Smooth muscle cell of the brain vasculature (primary cell): ENCODE results near the gene GPATCH1.
A peak's percentile ranks its signal among the peaks of the same experiment; 100 is the strongest.
"Not testable (repeated sequence)": the region's sequence is repeated elsewhere in the genome, so short reads cannot be mapped to it uniquely, and the experiment has no call there.

Source experiments
- DNase-seq: peaks from one replicate; pipeline ENCODE4 v3.0.0-alpha.2; 2012; ENCODE audit warnings: low read depth, low spot score

The GPATCH1 gene

DNA sequence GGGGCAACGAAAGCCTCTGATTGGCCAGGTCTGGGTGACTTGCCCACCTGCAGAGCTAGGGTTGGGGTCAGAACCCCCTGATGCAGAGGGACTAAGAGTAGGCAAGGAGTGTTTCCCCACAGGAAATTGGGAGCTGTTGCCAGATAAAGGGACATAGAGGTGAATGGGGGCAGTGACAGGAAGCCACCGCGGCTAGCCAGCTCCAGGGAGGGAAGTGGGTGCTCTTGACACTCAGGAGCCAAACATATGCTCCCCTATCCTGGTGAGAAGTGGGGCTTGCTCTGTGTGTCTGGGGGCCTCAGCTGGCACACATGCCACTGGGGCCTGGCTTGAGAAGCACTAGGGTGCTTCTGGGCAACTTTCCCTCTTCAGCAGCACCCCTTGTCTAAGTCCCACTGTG is 76.9 kb downstream of the GPATCH1 start:
- DNase-seq: no peak

DNA sequence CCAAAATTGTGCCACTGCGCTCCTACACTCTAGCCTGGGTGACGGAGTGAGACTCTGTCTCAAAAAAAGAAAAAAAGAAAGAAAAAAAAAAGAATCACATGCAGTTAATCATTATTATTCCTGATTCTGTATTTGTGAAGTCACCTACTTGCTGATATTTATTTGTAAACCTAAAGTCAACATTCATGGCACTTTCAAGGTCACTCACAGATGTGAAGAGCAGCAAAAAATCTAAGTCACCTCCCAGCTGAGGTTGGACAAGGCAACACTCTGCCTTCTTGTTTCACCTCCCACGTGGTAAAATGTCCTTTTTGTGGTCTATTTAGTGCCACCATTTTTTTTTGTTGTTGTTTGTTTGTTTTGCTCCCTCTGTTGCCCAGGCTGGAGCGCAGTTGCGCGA is 77.4 kb downstream of the GPATCH1 start:
- DNase-seq: no peak

DNA sequence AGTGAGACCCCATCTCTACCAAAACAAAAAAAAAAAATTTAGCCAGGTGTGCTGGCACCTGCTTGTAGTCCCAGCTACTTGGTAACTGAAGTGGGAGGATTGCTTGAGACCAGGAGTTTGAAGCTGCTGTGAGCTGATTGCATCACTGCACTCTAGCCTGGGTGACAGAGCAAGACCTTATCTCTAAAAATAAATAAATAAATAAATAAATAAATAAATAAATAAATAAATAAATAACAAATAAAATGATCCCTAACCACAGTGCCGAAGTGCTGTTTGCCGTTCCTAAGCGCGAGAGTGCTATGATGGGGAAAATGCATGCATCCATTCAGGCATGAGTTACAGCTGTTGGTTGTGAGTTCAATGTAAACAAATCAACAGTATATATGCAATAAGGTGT is 78.2 kb downstream of the GPATCH1 start:
- no peak for DNase-seq

DNA sequence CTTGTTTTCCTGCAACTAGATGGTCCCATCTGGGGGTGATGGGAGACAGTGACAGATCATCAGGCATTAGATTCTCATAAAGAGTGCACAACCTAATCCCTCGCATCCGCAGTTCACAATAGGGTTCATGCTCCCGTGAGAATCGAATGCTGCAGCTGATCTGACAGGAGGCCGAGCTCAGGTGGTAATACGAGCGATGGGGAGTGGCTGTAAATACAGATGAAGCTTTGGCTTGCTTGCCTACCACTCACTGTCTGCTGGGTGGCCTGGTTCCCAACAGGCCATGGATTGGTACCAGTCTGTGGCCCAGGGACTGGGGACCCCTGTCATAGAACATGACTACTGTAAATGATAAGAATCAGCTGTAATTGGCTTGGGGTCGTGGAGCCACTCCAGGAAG is 78.9 kb downstream of the GPATCH1 start:
- DNase-seq: no peak

DNA sequence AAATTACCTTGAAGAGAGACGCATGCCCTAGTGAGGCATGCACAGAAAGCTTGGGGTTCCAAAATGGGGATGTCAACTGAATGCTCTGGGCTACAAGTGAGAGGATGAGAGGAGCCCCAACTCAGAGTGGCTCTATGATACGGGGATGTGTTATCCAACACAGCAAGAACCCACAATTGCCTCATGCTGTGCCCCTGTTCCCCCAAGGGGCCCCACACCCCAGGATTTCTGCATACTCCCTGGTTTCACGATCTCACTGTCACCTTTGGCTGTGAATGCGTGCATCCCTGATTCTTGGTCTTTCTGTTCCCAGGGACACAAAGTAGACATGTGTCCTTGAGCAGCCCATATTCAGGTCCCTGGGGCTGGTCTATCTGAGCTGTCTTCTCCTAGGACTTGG is 80.2 kb downstream of the GPATCH1 start:
- DNase-seq: no peak

DNA sequence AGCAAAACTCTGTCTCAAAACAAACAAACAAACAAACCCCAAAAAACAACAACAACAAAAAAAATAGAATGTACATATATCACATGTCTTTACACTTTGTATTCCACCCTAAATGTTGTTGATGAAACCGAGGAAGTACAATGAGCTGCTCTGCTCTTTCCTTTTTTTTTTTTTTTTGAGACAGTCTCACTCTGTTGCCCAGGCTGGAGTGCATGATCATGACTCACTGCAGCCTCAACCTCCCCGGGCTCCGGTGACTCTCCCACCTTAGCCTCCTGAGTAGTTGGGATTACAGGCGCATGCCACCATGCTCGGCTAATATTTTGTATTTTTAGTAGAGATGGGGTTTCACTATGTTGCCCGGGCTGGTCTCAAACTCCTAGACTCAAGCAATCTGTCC is 82.5 kb downstream of the GPATCH1 start:
- no peak for DNase-seq

DNA sequence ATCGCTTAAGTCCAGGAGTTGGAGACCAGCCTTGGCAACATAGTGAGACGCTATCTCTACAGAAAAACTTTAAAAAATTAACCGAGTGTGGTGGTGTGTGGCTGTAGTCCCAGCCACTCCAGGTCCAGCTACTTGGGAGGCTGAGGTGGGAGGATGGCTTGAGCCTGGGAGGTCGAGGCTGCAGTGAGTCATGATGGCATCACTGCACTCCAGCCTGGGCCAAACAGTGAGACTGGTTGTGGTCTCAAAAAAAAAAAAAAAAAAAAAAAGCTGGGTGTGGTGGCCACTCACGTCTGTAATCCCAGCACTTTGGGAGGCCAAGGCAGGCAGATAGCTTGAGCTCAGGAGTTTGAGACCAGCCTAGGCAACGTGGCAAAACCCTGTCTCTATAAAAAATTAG is 85.1 kb downstream of the GPATCH1 start:
- not testable (repeated sequence) for DNase-seq

DNA sequence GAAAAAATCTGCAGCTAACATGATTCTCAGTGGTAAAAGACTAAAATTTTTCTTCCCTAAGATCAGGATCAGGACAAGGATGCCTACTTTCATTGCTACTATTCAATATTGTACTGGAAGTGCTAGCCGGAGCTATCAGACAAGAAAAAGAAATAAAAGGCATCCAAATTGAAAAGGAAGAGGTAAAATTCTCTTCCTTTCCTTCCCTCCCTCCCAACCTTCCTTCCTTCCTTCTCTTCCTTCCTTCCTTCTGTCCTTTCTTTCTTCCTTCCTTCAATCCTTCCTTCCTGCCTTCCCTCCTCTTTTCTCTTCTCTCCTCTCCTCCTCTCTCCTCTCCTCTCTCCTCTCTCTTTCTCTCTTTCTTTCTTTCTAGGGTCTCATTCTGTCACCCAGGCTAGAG is 86.5 kb downstream of the GPATCH1 start:
- no peak for DNase-seq

DNA sequence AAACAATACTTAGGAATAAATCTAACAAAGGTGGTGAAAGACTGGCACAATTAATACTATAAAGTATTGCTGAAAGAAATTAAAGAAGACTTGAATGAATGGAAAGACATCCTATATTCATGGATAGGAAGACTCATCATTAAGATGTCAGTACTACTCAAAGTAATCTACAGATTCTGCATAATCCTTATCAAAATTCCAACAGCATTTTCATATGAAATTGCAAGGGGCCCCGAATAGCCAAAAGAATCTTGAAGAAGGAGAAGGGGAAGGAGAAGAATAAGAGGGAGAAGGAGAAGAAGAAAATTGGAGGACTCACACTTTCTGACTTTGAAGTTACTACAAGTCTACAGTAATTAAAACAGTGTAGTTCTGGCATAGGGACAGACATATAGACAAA is 87.5 kb downstream of the GPATCH1 start:
- DNase-seq: no peak

DNA sequence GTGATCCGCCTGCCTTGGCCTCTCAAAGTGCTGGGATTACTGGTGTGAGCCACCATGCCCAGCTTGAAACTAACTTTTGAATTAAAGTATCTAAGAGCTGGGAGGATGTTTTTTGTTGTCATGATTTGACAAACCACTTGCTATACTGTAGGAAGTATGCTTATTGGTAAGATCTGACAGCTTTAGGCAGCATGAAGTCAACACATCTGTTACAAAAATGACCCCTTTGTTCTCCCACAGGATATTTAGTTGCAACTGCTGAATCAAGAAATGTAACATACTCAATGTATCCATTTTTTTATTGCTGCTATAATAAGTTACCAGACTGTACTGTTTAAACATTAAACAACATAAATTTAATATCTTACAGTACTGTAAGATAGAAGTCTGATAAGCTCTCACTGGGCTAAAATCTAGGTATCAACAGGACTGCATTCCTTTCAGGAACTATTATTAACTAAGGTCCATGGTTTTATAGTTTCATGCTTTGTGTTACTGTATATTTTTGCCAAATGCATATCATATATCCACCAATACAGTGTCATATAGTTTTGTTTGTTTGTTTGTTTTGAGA is 90.3 kb downstream of the GPATCH1 start:
- no peak for DNase-seq

DNA sequence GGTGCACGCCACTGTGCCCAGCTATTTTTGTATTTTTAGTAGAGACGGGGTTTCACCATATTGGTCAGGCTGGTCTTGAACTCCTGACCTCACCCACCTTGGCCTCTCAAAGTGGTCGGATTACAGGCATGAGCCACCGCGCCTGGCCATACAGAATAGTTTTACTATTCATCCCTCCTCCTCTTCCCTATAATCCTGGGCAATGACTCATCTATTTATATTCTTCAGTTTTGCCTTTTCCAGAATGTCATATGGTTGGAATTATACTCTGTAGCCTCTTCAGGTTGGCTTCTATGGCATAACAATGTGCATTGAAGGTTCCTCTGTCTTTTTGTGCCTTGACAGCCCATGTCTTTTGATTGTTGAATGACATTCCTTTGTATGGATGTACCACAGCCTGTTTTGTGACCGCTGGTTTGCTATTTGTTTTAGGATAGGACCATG is 91.0 kb downstream of the GPATCH1 start:
- no peak for DNase-seq

DNA sequence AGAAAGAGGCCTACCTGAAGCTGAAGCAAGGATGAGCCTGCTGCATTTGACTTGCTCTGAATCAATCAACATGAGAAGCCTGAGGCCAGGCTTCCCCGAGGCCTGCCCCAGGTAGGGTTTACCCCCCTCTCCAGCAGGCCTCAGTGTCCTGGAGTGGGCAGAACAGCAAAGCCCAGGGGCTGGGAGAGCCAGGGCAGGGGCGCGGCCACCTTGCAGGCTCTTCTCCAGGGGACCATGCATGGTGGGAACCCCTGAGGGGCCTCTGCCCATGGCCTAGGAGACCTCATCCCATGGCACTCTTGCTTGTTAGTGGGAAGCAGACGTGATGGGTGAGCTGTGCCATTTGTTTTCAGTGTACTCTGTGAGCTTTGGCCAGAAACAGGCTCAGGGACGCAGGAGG is 93.2 kb downstream of the GPATCH1 start:
- DNase-seq: no peak

DNA sequence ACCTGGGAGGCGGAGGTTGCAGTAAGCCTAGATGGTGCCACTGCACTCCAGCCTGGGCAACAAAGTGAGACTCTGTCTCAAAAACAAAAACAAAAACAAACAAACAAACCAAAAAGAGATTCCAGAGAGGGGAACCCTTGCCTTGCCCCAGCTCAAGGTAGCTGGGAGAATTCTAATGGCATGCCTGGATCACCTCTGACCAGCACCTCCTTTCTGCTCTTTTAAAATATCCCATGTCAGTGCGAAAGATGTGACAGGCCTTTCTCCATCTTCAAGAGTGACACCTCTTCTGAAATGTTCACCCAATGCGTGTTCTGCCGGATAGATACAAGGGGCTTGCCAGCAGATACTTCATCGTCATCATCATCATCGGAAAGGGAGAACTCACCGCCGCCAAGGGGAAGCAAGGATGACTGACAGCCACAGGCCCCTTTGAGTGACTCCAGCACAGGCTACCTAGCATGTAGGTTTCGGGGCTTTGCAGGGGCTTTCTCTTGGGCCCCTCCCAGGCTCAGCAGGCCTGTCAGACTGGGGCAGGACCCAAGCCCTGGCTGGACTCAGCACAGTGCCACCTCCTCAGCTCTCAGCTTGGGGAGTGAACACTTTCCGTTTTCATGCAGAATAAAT is 94.3 kb downstream of the GPATCH1 start:
- DNase-seq: no peak

DNA sequence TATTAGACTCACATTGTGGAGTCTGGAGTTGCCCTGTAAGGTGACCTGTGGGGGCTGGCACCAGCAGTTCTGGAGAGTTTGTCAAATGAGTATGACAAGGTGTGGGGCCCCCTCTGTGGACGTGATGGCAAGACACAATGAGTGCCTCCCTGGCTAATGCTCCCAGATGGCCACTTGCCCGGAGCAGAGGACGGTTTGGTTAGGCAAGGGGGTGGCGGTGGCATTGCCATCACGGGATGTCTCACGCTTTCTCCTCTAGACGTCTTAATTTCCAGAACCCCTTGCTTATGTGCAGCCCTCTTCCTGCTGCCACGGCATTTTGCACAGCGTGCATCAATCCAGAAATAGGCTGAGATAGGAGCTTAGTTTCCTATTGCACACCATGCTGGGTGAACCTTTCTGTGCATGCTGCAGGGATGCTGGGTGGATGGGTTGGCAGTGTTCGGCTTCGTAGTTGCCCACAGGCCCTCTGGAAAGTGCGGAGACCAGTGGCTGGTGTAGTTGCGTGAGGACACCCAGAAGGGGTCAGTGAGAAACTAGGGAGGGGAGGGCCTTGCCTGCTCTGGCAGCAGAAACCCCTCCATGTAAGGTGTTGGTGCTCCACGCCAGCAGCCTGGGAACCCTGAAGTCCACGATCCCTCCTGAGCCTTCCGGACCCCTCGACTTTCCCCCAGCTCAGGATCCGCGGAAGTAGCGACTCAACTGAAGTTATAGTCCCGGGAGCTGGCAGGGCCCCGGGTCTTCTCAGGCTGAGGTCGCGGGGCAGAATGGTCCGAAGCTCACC is 95.1 kb downstream of the GPATCH1 start:
- no peak for DNase-seq

DNA sequence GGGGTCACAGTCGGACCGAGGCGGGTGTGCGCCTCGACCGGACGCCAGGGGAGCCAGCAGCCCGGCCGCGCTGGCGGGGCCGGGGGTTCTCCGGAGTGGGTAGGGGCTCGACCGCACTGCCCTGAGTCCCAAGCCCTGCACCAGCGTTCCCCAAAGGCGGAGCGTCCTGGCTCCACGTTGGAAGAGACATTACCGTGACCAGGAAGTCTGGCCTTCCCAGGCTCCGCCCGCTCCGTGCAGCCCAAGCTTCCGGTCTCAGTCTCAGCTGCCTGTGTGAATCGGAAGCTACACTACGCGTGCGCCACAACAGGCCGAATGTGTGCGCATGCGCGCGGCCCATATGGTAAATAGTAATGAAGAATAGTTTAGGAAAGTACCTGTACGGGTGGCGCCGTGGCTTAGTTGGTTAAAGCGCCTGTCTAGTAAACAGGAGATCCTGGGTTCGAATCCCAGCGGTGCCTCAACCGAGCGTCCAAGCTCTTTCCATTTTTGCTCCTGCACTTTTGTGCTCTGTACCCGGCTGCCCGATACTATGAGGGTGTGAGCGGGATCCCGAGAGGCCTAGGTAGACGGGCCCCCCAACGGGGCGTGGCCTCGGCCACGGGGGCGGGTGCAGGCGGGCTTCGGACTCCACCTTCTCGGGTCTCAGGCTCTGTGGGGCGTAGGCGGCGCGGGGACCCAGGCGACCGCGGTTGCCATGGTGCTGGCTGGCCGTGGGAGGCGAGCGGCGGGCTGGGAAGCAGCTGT is 95.9 kb downstream of the GPATCH1 start:
- DNase-seq: peak; percentile 96

DNA sequence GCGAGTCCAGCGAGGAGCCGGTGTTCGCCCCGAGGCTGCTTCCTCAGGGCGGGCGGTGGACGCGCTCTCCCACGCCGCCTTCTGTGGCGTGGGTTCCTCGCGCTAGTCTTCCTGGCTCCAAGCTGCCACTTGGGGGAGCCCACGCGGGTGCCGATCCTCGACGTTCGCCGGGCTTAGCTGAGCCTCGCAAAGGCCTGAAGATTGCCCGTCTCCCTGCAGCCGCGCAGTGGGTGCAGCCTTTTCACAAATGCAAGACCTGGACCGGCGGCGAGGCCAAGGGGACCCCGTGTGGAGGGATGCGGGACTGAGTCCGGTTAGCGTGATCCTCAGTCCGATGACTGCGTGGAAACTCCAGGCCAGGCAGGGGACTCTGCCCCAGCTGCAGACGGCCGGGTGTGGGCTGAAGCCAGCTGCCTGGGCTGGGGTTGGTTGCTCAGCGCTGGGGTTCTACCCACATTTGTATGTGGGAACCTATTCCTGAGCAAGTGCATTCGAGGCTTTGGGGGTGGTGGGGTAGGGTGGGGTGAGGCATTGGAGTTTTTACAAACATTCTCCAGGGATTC is 96.5 kb downstream of the GPATCH1 start:
- DNase-seq: no peak
